ENCODE data around the gene ARRDC2. TPM values are rescaled to one million over a fixed set of nuclear protein-coding genes. Genes with fewer than 3 reads are reported as not detected.

ARRDC2 gene
- total and polyA plus RNA-seq, 9 of the 15 experiments (the other 6 are each of a cell fraction or from before 2014, with no cell fraction given): 1.9 to 27.4 (median 15.2) TPM

DNA sequence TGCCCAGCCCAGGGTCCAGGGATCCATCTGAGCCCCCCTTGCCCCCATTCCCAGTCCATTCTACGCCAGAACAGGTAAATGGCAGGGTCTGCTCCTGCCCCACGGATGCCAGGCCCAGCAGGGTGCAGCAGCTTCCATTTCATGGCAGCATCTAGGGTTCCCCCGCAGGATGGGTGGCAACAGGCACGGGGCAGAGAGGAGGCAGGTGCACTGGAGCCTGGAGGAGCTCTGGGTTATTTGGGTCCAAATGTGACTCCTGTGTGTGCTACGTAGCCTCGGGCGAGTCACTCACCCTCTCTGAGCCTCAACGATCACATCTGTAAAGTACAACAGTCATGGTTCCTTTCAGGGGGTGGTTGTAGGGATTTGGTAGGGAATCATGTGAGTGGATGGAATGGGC, 51.3 kb downstream of the ARRDC2 start:
- Histone ChIP-seq H3K4me1 (replicated peaks in 1 of 2; ENCODE audit: control insufficient read depth in 2 of 2, insufficient read depth in 2 of 2, low read length in 2 of 2) (peaks cover 3 to 20% of the 10 kb centered on the region in 2 experiments; a peak in 4 of 5 replicates), H3K79me2 (ENCODE audit: control insufficient read depth, insufficient read depth, low read length) (no peaks in the 10 kb centered on the region), H3K27ac (ENCODE audit: extremely low read depth, low read depth, low read length) (no peak overlapping the region), H3K4me3 (no peak overlapping the region), H3K9me1 (ENCODE audit: control insufficient read depth, insufficient read depth, low read length) (no peaks in the 10 kb centered on the region), H3K9me3 (replicated peaks; ENCODE audit: control insufficient read depth, insufficient read depth, low read depth, low read length) (no peaks in the 10 kb centered on the region; the same call in 1 of the 2 replicates), H3K4me2 (ENCODE audit: insufficient read depth, low read length) (no peak overlapping the region), H3K36me3 (ENCODE audit: control insufficient read depth, insufficient read depth, low read length) (no peaks in the 10 kb centered on the region), H3K27me3 (ENCODE audit: control insufficient read depth in 2 of 2, insufficient read depth in 2 of 2, low read length in 2 of 2) (no peaks in the 10 kb centered on the region), H4K20me1 (replicated peaks; ENCODE audit: control insufficient read depth, insufficient read depth, low read length) (no peaks in the 10 kb centered on the region), H2AFZ (ENCODE audit: low read depth, low read length) (peak overlapping the region; percentile 24; the same call in 1 of the 2 replicates), H3K9ac (ENCODE audit: insufficient read depth in 1 of 2, low read depth in 2 of 2, low read length in 2 of 2) (no peak overlapping the region)
- in situ Hi-C loops (cut with MboI) (loop anchor here (5.0 kb wide), 1 partner anchor 122 kb away; no protein-coding TSS in a partner anchor), intact Hi-C loops (cut with micrococcal nuclease) (loop anchor here (10.0 kb wide), 1 partner anchor 194 kb away; no protein-coding TSS in a partner anchor)
- BruUV-seq (replicated peaks): no TSS peak
- DNase-seq (ENCODE audit: extremely low read depth in 1 of 4, low spot score in 3 of 4) (no peak), FAIRE-seq (no peak), ATAC-seq (no peak)
- ChIA-PET CTCF (ENCODE audit: low intra/inter-chr PET ratio) (interaction anchor here (0.5 to 4.4 kb wide), 5 partner anchors 52 to 282 kb away, joined by 3 to 59 read pairs (median 5); partner anchors contain the start of gene ARRDC2), POLR2A (interaction anchor here (0.6 kb wide), 2 partner anchors 18 to 154 kb away, joined by 3 to 4 read pairs; no protein-coding TSS in a partner anchor)
- 19% methylated on average over 8 of the region's 8 CpGs for WGBS (ENCODE audit: insufficient coverage, low coverage, missing lambda C conversion rate)
- no peak for TF ChIP-seq GATA2 (CRISPR knock-in tag; IDR thresholded peaks at IDR 0.05)
- TF ChIP-seq FOSL1 (tag; conservative IDR thresholded peaks at IDR 0.05): no peak
- TF ChIP-seq, protein P1, sequence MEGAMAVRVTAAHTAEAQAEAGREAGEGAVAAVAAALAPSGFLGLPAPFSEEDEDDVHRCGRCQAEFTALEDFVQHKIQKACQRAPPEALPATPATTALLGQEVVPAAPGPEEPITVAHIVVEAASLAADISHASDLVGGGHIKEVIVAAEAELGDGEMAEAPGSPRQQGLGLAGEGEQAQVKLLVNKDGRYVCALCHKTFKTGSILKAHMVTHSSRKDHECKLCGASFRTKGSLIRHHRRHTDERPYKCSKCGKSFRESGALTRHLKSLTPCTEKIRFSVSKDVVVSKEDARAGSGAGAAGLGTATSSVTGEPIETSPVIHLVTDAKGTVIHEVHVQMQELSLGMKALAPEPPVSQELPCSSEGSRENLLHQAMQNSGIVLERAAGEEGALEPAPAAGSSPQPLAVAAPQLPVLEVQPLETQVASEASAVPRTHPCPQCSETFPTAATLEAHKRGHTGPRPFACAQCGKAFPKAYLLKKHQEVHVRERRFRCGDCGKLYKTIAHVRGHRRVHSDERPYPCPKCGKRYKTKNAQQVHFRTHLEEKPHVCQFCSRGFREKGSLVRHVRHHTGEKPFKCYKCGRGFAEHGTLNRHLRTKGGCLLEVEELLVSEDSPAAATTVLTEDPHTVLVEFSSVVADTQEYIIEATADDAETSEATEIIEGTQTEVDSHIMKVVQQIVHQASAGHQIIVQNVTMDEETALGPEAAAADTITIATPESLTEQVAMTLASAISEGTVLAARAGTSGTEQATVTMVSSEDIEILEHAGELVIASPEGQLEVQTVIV (CRISPR knock-in tag; IDR thresholded peaks at IDR 0.05; ENCODE audit: borderline replicate concordance): no peak
- no peak for TF ChIP-seq MCM7 (IDR thresholded peaks at IDR 0.05)
- TF ChIP-seq, protein P2, sequence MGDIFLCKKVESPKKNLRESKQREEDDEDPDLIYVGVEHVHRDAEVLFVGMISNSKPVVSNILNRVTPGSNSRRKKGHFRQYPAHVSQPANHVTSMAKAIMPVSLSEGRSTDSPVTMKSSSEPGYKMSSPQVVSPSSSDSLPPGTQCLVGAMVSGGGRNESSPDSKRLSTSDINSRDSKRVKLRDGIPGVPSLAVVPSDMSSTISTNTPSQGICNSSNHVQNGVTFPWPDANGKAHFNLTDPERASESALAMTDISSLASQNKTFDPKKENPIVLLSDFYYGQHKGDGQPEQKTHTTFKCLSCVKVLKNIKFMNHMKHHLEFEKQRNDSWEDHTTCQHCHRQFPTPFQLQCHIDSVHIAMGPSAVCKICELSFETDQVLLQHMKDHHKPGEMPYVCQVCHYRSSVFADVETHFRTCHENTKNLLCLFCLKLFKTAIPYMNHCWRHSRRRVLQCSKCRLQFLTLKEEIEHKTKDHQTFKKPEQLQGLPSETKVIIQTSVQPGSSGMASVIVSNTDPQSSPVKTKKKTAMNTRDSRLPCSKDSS (IDR thresholded peaks at IDR 0.05; ENCODE audit: low read depth, partially characterized antibody): no peak
- TF ChIP-seq ZNF165 (CRISPR knock-in tag; IDR thresholded peaks at IDR 0.05; ENCODE audit: borderline replicate concordance): no peak
- TF ChIP-seq CBX5 (IDR thresholded peaks at IDR 0.05; ENCODE audit: borderline replicate concordance, low read depth): no peak
- no peak for TF ChIP-seq ZNF212 (CRISPR knock-in tag; IDR thresholded peaks at IDR 0.05)
- TF ChIP-seq, protein P3, sequence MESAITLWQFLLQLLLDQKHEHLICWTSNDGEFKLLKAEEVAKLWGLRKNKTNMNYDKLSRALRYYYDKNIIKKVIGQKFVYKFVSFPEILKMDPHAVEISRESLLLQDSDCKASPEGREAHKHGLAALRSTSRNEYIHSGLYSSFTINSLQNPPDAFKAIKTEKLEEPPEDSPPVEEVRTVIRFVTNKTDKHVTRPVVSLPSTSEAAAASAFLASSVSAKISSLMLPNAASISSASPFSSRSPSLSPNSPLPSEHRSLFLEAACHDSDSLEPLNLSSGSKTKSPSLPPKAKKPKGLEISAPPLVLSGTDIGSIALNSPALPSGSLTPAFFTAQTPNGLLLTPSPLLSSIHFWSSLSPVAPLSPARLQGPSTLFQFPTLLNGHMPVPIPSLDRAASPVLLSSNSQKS (CRISPR knock-in tag; IDR thresholded peaks at IDR 0.05): no peak
- no peak for TF ChIP-seq TEAD4 (IDR thresholded peaks at IDR 0.05; ENCODE audit: low read length)
- no peak for TF ChIP-seq TEAD4 (CRISPR knock-in tag; IDR thresholded peaks at IDR 0.05; ENCODE audit: borderline replicate concordance)
- TF ChIP-seq, protein P4, sequence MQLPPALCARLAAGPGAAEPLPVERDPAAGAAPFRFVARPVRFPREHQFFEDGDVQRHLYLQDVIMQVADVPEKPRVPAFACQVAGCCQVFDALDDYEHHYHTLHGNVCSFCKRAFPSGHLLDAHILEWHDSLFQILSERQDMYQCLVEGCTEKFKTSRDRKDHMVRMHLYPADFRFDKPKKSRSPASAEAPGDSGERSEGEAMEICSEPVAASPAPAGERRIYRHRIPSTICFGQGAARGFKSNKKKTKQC (CRISPR knock-in tag; IDR thresholded peaks at IDR 0.05): no peak
- TF ChIP-seq, protein P5, sequence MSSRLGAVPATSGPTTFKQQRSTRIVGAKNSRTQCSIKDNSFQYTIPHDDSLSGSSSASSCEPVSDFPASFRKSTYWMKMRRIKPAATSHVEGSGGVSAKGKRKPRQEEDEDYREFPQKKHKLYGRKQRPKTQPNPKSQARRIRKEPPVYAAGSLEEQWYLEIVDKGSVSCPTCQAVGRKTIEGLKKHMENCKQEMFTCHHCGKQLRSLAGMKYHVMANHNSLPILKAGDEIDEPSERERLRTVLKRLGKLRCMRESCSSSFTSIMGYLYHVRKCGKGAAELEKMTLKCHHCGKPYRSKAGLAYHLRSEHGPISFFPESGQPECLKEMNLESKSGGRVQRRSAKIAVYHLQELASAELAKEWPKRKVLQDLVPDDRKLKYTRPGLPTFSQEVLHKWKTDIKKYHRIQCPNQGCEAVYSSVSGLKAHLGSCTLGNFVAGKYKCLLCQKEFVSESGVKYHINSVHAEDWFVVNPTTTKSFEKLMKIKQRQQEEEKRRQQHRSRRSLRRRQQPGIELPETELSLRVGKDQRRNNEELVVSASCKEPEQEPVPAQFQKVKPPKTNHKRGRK (tag; IDR thresholded peaks at IDR 0.05): no peak
- no peak for TF ChIP-seq COPS2 (conservative IDR thresholded peaks at IDR 0.05)
- no peak for TF ChIP-seq YBX1 (IDR thresholded peaks at IDR 0.05)
- TF ChIP-seq ZNF124 (CRISPR knock-in tag; IDR thresholded peaks at IDR 0.05): no peak
- TF ChIP-seq ZNF445 (CRISPR knock-in tag; IDR thresholded peaks at IDR 0.05; ENCODE audit: low read depth): no peak
